ENCODE results near the gene LRRC1.

DNA sequence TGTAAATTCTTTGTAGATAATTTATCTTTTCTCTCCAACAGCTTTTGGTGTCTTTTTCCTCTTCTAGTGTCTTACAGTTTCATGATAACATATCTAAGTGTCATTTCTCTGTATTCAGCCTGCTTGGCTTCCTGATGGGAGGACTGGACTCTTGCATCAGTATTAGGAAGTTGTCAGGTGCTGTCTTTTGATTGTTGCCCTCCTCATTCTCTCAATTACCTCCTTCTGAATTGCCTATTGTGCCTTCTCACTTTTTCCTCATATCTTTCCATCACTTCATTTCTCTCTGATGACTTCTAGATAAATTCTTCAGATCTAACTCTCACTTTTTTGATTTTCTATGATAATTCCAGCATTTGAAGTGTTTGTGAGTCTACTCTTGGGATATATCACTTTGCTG, 162.0 kb downstream of the LRRC1 start:
- TF ChIP-seq, protein P1, sequence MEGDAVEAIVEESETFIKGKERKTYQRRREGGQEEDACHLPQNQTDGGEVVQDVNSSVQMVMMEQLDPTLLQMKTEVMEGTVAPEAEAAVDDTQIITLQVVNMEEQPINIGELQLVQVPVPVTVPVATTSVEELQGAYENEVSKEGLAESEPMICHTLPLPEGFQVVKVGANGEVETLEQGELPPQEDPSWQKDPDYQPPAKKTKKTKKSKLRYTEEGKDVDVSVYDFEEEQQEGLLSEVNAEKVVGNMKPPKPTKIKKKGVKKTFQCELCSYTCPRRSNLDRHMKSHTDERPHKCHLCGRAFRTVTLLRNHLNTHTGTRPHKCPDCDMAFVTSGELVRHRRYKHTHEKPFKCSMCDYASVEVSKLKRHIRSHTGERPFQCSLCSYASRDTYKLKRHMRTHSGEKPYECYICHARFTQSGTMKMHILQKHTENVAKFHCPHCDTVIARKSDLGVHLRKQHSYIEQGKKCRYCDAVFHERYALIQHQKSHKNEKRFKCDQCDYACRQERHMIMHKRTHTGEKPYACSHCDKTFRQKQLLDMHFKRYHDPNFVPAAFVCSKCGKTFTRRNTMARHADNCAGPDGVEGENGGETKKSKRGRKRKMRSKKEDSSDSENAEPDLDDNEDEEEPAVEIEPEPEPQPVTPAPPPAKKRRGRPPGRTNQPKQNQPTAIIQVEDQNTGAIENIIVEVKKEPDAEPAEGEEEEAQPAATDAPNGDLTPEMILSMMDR (IDR thresholded peaks at IDR 0.05; ENCODE audit: insufficient read depth, low read depth, low read length), result no peak
- no peak for TF ChIP-seq EZH2 (IDR thresholded peaks at IDR 0.05; ENCODE audit: insufficient read depth, low read length)

All from astrocyte (in vitro differentiated cells and primary cell).